Activated naive CD4-positive, alpha-beta T cell treated with anti-CD3 and anti-CD28 coated beads, Interleukin-2, amount 10 ng/mL, durations not matched to agents 7 days and 5 days (primary cell): Measurements from ENCODE around the gene RUFY2.

ENCODE experiments used
- CTCF ChIA-PET: fragments of 350-600 bp; sonication (Branson Sonifier 250); formaldehyde crosslinking; loops from one replicate; lab custom pipeline; 2021; ENCODE audit warnings: antibody characterized with exemption; lab: Charles Lee
- DNase-seq: peaks from one replicate; pipeline ENCODE4 v3.0.0-alpha.2; 2020
- H3K27ac Mint-ChIP-seq: one replicate; pipeline ENCODE4 v1.8.0; 2021; ENCODE audit warnings: mild to moderate bottlenecking, moderate library complexity, mixed read lengths
- H3K27me3 Mint-ChIP-seq: one replicate; pipeline ENCODE4 v1.8.0; 2021; ENCODE audit warnings: mild to moderate bottlenecking, mixed read lengths
- H3K36me3 Mint-ChIP-seq: one replicate; pipeline ENCODE4 v1.8.0; 2021; ENCODE audit warnings: mixed read lengths
- H3K4me1 Mint-ChIP-seq: one replicate; pipeline ENCODE4 v1.8.0; 2021; ENCODE audit warnings: mixed read lengths
- H3K4me3 Mint-ChIP-seq: one replicate; pipeline ENCODE4 v1.8.0; 2021; ENCODE audit warnings: mild to moderate bottlenecking, moderate library complexity, mixed read lengths
- H3K9me3 Mint-ChIP-seq: one replicate; pipeline ENCODE4 v1.8.0; 2021; ENCODE audit warnings: mixed read lengths

RUFY2 gene

DNA sequence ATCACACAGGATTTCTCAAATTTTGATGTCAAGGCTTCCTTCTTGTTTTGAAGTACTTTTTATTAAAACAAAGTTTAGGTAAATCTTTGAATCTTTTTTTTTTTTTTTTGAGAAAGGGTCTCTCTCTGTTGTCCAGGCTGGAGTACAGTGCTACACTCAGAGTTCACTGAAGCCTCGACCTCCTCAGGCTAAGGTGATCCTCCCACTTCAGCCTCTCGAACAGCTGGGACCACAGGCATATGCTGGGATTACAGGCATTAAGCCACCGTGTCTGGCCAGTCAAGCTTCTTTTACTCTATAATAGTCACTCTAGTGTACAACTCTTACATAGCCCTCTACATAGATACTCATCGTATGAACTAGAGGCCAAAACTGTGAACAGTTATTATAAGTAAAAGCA lies 3.4 kb downstream of the RUFY2 start:
- Mint-ChIP-seq H3K27ac (no peak overlapping the region), H3K4me1 (peaks cover 21% of the 10 kb centered on the region), H3K27me3 (no peaks in the 10 kb centered on the region), H3K36me3 (peaks cover 8% of the 10 kb centered on the region), H3K4me3 (no peak overlapping the region), H3K9me3 (no peaks in the 10 kb centered on the region)
- CTCF ChIA-PET = no interaction called here
- DNase-seq = no peak

GRCh38 chr10:68402276-68402675 lies 4.8 kb downstream of the RUFY2 start:
- H3K27ac Mint-ChIP-seq = no peak overlapping the region
- CTCF ChIA-PET = no interaction called here
- no peaks in the 10 kb centered on the region for H3K27me3 Mint-ChIP-seq
- peaks cover 8% of the 10 kb centered on the region for H3K36me3 Mint-ChIP-seq
- peaks cover 16% of the 10 kb centered on the region for H3K4me1 Mint-ChIP-seq
- no peak for DNase-seq
- H3K9me3 Mint-ChIP-seq = no peaks in the 10 kb centered on the region
- H3K4me3 Mint-ChIP-seq = no peak overlapping the region

GRCh38 chr10:68397005-68397404 lies 10.1 kb downstream of the RUFY2 start:
- Mint-ChIP-seq H3K9me3 (no peaks in the 10 kb centered on the region), H3K27me3 (no peaks in the 10 kb centered on the region), H3K27ac (no peak overlapping the region), H3K4me3 (no peak overlapping the region), H3K36me3 (peaks cover 15% of the 10 kb centered on the region), H3K4me1 (no peaks in the 10 kb centered on the region)
- CTCF ChIA-PET = interaction anchor here (0.6 kb wide), 1 partner anchor 588 kb away, joined by 4 read pairs; no protein-coding TSS in a partner anchor
- no peak for DNase-seq

DNA sequence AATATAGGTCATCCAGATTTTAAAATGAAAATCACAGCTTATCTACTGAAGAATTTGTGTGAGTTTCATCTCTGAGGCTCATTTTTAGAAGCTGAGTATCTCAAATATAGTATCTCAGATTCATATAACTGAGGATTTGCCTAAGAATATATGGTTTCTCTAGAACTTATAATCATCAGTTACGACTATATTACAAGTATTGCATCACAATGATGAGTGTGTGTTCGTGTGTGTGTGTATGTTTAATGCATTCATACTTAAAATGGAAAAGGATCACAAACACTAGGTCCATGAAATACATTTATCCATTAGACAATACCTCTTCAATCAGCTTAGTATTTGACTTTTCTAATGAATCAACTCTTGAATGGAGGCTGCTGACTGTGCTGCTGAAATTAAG lies 21.3 kb downstream of the RUFY2 start:
- Mint-ChIP-seq H3K36me3 (peaks cover 20% of the 10 kb centered on the region), H3K4me1 (no peaks in the 10 kb centered on the region), H3K27me3 (no peaks in the 10 kb centered on the region), H3K9me3 (no peaks in the 10 kb centered on the region), H3K4me3 (no peak overlapping the region), H3K27ac (no peak overlapping the region)
- DNase-seq = no peak
- CTCF ChIA-PET = no interaction called here

DNA sequence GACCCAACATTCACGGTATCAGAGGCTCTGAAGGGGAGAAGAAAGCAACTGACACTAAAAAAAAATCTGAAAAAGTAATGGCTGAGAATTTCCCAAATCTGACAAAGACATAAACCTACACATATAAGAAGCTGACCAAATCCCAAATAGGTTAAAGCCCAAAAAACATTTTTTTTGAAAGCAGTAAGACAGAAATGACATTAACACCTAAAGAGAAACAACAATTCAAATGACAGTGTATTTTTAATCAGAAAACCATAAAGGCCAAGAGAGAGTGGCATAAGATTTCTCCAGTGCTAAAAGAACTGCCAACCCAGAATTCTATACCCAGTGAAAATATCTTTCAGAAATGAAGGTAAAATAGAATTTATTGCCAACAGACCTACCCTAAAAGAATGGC lies 35.5 kb downstream of the RUFY2 start:
- H3K4me3 Mint-ChIP-seq = no peak overlapping the region
- H3K27me3 Mint-ChIP-seq = no peaks in the 10 kb centered on the region
- peaks cover 47% of the 10 kb centered on the region for H3K36me3 Mint-ChIP-seq
- peaks cover 10% of the 10 kb centered on the region for H3K9me3 Mint-ChIP-seq
- no peak for DNase-seq
- no peaks in the 10 kb centered on the region for H3K4me1 Mint-ChIP-seq
- H3K27ac Mint-ChIP-seq = no peak overlapping the region
- CTCF ChIA-PET = no interaction called here

DNA sequence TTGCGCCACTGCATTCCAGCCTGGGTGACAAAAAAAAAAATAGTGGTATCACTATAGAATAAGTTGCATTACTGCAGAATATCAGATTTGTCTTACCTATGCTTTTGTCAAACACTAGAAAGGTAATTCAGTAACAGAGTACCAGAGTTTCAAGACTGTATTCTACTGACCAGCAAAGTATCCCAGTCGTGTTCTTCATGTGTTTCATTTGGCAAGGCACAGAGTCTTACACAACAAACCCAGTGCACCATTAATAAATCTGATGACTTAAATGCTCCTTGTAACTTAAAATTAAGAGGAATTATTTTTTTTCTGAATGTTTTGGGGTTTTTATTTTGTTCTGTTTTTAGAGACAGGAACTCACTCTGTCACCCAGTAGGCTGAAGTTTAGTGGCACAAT lies 40.0 kb downstream of the RUFY2 start:
- Mint-ChIP-seq H3K27me3 (no peaks in the 10 kb centered on the region), H3K36me3 (peaks cover 29% of the 10 kb centered on the region), H3K4me1 (no peaks in the 10 kb centered on the region), H3K4me3 (no peak overlapping the region), H3K27ac (no peak overlapping the region), H3K9me3 (peaks cover 10% of the 10 kb centered on the region)
- CTCF ChIA-PET = no interaction called here
- no peak for DNase-seq

GRCh38 chr10:68366600-68366999 lies 40.5 kb downstream of the RUFY2 start:
- H3K9me3 Mint-ChIP-seq = peaks cover 8% of the 10 kb centered on the region
- no peak for DNase-seq
- no peaks in the 10 kb centered on the region for H3K4me1 Mint-ChIP-seq
- peaks cover 28% of the 10 kb centered on the region for H3K36me3 Mint-ChIP-seq
- H3K27ac Mint-ChIP-seq = no peak overlapping the region
- H3K4me3 Mint-ChIP-seq = no peak overlapping the region
- CTCF ChIA-PET = no interaction called here
- H3K27me3 Mint-ChIP-seq = no peaks in the 10 kb centered on the region

- Mint-ChIP-seq H3K4me1 (no peaks in the 10 kb centered on the region), H3K36me3 (peaks cover 21% of the 10 kb centered on the region), H3K27ac (no peak overlapping the region), H3K4me3 (no peak overlapping the region), H3K9me3 (peaks cover 3% of the 10 kb centered on the region), H3K27me3 (no peaks in the 10 kb centered on the region)
- DNase-seq = no peak
- CTCF ChIA-PET = no interaction called here
These were observed 41.5 kb downstream of the RUFY2 start for GRCh38 chr10:68365611-68366010.

DNA sequence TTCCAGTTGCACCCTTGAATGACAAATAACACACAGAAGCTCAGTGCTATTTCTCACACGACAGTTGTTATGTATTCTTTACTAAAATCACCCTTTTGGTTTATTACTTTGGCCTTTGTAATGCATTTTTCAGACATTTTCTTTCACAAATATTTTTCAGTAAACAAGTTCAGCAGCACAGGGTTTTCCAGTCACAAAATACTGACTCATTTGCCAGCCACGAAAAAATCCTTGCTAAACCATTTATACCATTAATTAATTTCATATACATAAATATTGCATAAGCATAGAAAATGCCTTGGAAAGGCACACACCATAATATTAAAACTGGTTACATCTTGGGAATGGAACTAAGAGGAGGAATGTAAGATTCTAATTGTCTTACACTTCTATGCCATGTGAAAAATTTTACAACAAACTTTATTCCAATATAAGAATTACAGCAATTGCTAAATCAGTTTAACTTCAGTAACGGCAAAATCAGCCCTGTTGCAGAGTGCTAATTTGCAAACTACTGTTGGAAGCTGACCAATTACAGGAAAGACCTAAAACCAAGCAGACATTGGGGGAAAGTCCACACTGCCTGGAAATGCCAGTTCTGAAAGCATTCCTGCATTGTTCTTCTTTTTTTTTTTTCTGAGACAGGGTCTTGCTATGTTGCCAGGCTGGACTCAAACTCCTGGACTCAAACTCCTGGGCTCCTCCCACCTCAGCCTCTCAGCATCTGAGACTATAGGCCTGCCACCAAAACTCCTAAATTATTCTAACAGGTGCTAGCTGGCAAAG lies 42.8 kb downstream of the RUFY2 start:
- Mint-ChIP-seq H3K9me3 (no peaks in the 10 kb centered on the region), H3K36me3 (peaks cover 15% of the 10 kb centered on the region), H3K27ac (no peak overlapping the region), H3K4me1 (no peaks in the 10 kb centered on the region), H3K4me3 (no peak overlapping the region), H3K27me3 (no peaks in the 10 kb centered on the region)
- CTCF ChIA-PET = interaction anchor here (0.5 to 3.9 kb wide), 5 partner anchors 9 to 833 kb away, joined by 3 to 16 read pairs (median 3); no protein-coding TSS in a partner anchor
- DNase-seq = no peak

GRCh38 chr10:68362590-68362989 lies 44.5 kb downstream of the RUFY2 start:
- CTCF ChIA-PET = interaction anchor here (2.2 to 3.9 kb wide), 2 partner anchors 11 to 14 kb away, joined by 4 to 16 read pairs; no protein-coding TSS in a partner anchor
- peaks cover 9% of the 10 kb centered on the region for H3K36me3 Mint-ChIP-seq

GRCh38 chr10:68359189-68359588 lies 47.9 kb downstream of the RUFY2 start:
- Mint-ChIP-seq H3K9me3 (no peaks in the 10 kb centered on the region), H3K36me3 (peaks cover 9% of the 10 kb centered on the region), H3K27me3 (no peaks in the 10 kb centered on the region), H3K4me3 (no peak overlapping the region), H3K4me1 (no peaks in the 10 kb centered on the region), H3K27ac (no peak overlapping the region)
- DNase-seq = no peak
- CTCF ChIA-PET = interaction anchor here (1.0 kb wide), 1 partner anchor 11 kb away, joined by 3 read pairs; no protein-coding TSS in a partner anchor

More at GRCh38 chr10:68362590-68362989, 44.5 kb downstream of the RUFY2 start:
- Mint-ChIP-seq H3K4me3 (no peak overlapping the region), H3K27ac (no peak overlapping the region), H3K9me3 (no peaks in the 10 kb centered on the region), H3K4me1 (no peaks in the 10 kb centered on the region), H3K27me3 (no peaks in the 10 kb centered on the region)
- DNase-seq = no peak

GRCh38 chr10:68353537-68353936 lies 53.5 kb downstream of the RUFY2 start:
- Mint-ChIP-seq H3K27me3 (no peaks in the 10 kb centered on the region), H3K4me1 (no peaks in the 10 kb centered on the region), H3K4me3 (no peak overlapping the region), H3K36me3 (peaks cover 18% of the 10 kb centered on the region), H3K9me3 (no peaks in the 10 kb centered on the region), H3K27ac (no peak overlapping the region)
- CTCF ChIA-PET = interaction anchor here (1.8 kb wide), 1 partner anchor 141 kb away, joined by 5 read pairs; no protein-coding TSS in a partner anchor
- DNase-seq = no peak

- H3K4me3 Mint-ChIP-seq = no peak overlapping the region
- peak; percentile 60 for DNase-seq
- peaks cover 45% of the 10 kb centered on the region for H3K36me3 Mint-ChIP-seq
- no peaks in the 10 kb centered on the region for H3K9me3 Mint-ChIP-seq
- no peaks in the 10 kb centered on the region for H3K4me1 Mint-ChIP-seq
- no peak overlapping the region for H3K27ac Mint-ChIP-seq
- H3K27me3 Mint-ChIP-seq = no peaks in the 10 kb centered on the region
- CTCF ChIA-PET = interaction anchor here (0.6 to 2.8 kb wide), 22 partner anchors 9 to 746 kb away, joined by 3 to 23 read pairs (median 4); partner anchors contain the start of genes DNA2, HNRNPH3 and PBLD
These were observed 58.8 kb downstream of the RUFY2 start for GRCh38 chr10:68348265-68348741.

DNA sequence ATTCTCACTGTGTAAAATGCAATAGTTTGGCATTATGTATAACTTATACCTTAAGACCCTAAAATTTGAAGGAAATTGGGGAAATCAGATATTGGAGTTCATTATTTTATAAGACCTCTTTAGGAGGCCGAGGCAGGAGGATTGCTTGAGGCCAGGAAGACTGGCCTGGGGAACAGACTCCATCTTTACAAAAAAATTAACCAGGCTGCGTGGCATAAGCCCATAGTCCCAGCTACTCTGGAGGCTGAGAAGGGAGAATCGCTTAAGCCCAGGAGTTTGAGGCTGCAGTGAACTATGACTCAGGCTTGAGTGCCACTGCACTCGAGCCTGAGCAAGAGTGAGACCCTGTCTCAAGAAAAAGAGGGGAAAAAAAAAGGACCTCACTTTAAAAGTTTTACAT lies 60.3 kb downstream of the RUFY2 start:
- Mint-ChIP-seq H3K4me3 (no peak overlapping the region), H3K27me3 (no peaks in the 10 kb centered on the region), H3K27ac (peak overlapping the region; percentile 79), H3K4me1 (peaks cover 3% of the 10 kb centered on the region), H3K9me3 (no peaks in the 10 kb centered on the region), H3K36me3 (peaks cover 51% of the 10 kb centered on the region)
- CTCF ChIA-PET = interaction anchor here (1.0 to 2.8 kb wide), 5 partner anchors 10 to 491 kb away, joined by 3 to 23 read pairs (median 9); no protein-coding TSS in a partner anchor
- no peak for DNase-seq

DNA sequence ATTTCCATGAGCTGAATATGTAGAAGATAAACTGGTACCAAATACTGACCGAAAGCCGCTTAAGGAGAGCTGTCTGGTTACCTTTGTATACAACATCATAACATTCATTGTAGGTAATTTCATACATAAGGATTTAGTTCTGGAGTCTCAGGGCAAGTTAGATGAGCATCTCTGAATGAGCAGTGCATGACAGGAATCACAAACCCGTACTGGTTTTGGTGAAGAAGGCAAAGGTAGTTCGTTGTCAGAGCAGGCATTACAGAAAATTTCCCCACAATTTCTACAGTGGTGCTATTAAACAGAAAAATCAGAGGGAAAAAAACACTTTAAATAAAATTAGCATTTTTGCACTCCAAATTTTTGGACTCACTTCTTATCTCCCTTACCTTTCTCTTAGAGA lies 61.5 kb downstream of the RUFY2 start:
- DNase-seq = no peak
- Mint-ChIP-seq H3K4me1 (peaks cover 5% of the 10 kb centered on the region), H3K27me3 (no peaks in the 10 kb centered on the region), H3K36me3 (peaks cover 63% of the 10 kb centered on the region), H3K9me3 (no peaks in the 10 kb centered on the region), H3K4me3 (no peak overlapping the region), H3K27ac (peak overlapping the region; percentile 26)
- CTCF ChIA-PET = no interaction called here
